ENCODE measurements around the gene JOSD2.

GRCh38 chr19:50535672-50536187 is 24.7 kb upstream of the JOSD2 start:
- TF ChIP-seq EZH2 (IDR thresholded peaks at IDR 0.05) (no peak), EGR1 (IDR thresholded peaks at IDR 0.05; ENCODE audit: low read depth) (no peak), CTCF (IDR thresholded peaks at IDR 0.05 in 2 of 3, conservative IDR thresholded peaks at IDR 0.05 in 1 of 3; ENCODE audit: borderline replicate concordance in 1 of 3, insufficient read depth in 1 of 3, low read depth in 2 of 3, low read length in 2 of 3) (no peak), ZFX (IDR thresholded peaks at IDR 0.05) (no peak), CEBPB (IDR thresholded peaks at IDR 0.05; ENCODE audit: low read depth) (no peak), RAD21 (IDR thresholded peaks at IDR 0.05; ENCODE audit: low read depth) (no peak), REST (IDR thresholded peaks at IDR 0.05; ENCODE audit: low read depth) (no peak), POLR2A (IDR thresholded peaks at IDR 0.05; ENCODE audit: borderline replicate concordance, extremely low read depth, insufficient read depth, insufficient read length) (no peak), MAX (IDR thresholded peaks at IDR 0.05) (no peak), POLR2AphosphoS5 (IDR thresholded peaks at IDR 0.05; ENCODE audit: low read depth, low read length) (no peak), SP1 (IDR thresholded peaks at IDR 0.05; ENCODE audit: low read depth) (no peak), EZH2phosphoT487 (IDR thresholded peaks at IDR 0.05; ENCODE audit: borderline replicate concordance) (no peak), ZNF274 (IDR thresholded peaks at IDR 0.05; ENCODE audit: low read depth, low read length) (no peak)

Data from HCT116 (cell line).